ENCODE data around the gene CPNE1.
"Not testable (repeated sequence)": the region's sequence is repeated elsewhere in the genome, so short reads cannot be mapped to it uniquely, and the experiment has no call there.

CPNE1 gene

DNA sequence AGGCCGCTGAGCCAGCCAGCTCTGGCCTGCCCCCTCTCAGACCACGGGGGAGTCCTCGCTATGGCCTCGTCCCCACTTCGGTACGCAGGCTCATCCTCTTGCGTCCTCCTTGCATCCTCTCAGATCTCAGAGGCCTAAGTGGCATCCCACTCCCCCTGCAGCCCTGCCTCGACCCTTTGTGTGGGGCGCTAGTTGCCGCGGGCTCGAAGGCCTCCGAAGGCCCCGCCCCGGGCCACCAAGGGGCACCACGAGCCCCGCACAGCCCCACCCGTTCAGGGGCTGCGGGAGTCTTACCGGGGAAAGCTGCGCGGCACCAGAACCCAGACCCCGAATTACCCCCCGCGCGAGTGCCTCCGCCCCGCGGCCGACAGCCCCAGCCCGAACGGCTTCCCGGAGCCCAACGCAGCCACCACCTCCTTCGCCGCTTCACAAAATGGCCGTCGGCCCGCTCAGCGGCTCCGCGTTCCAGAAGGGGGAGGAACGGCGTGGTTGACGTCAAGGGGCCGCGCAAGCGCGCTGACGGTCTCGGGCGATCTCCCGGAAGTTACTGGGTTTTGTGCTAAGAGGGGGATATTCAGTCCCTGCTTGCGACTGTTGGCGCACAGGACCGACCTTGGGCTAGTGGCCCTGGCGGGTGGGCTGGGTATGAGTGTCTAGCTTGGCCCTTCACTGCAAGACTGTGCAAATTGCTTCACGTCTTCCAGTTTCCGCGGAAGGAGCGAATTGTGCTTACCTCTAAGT is at the start of gene CPNE1, which contains the start of gene RBM12:
TSS of gene CPNE1 (minus strand) at position 435 of the 741 bp plus-strand sequence. CDS start 31,977 bp downstream, outside the sequence.
TSS of gene RBM12 (minus strand) at position 435 of the 741 bp plus-strand sequence. CDS start 9,578 bp downstream, outside the sequence.
- peak within 1 kb of the TSS; percentile 69 for H3K4me3 ChIP-seq (ENCODE audit: low read length)
- H3K27me3 ChIP-seq (ENCODE audit: insufficient read depth, low read length): no peaks in the 10 kb centered on the region
- H2AFZ ChIP-seq (ENCODE audit: low read depth, low read length): peak within 1 kb of the TSS; percentile 27
- H3K36me3 ChIP-seq (ENCODE audit: insufficient read depth, low read length): peaks cover 10% of the 10 kb centered on the region
- H3K4me1 ChIP-seq (ENCODE audit: insufficient read depth, low read length): peaks cover 27% of the 10 kb centered on the region
- no peaks in the 10 kb centered on the region for H3K9me3 ChIP-seq (ENCODE audit: low read length)

GRCh38 chr20:35714127-35714526 is 49.4 kb upstream of the CPNE1 start:
- no peak overlapping the region for H2AFZ ChIP-seq (ENCODE audit: low read depth, low read length)
- no peaks in the 10 kb centered on the region for H3K9me3 ChIP-seq (ENCODE audit: low read length)
- no peaks in the 10 kb centered on the region for H3K27me3 ChIP-seq (ENCODE audit: insufficient read depth, low read length)
- H3K4me1 ChIP-seq (ENCODE audit: insufficient read depth, low read length): peaks cover 20% of the 10 kb centered on the region
- peaks cover 92% of the 10 kb centered on the region for H3K36me3 ChIP-seq (ENCODE audit: insufficient read depth, low read length)
- H3K4me3 ChIP-seq (ENCODE audit: low read length): no peak overlapping the region

- Histone ChIP-seq H3K4me1 (ENCODE audit: insufficient read depth, low read length) (peaks cover 24% of the 10 kb centered on the region), H3K36me3 (ENCODE audit: insufficient read depth, low read length) (peaks cover 94% of the 10 kb centered on the region)
- H2AFZ ChIP-seq (ENCODE audit: low read depth, low read length); H3K9me3 ChIP-seq (ENCODE audit: low read length); H3K4me3 ChIP-seq (ENCODE audit: low read length); H3K27me3 ChIP-seq (ENCODE audit: insufficient read depth, low read length): not testable (repeated sequence)
Observed at GRCh38 chr20:35713120-35713519, 48.4 kb upstream of the CPNE1 start.

GRCh38 chr20:35711588-35712209 is 47.0 kb upstream of the CPNE1 start:
- Histone ChIP-seq H3K9me3 (ENCODE audit: low read length) (no peaks in the 10 kb centered on the region), H3K36me3 (ENCODE audit: insufficient read depth, low read length) (peaks cover 91% of the 10 kb centered on the region), H3K27me3 (ENCODE audit: insufficient read depth, low read length) (no peaks in the 10 kb centered on the region), H3K4me3 (ENCODE audit: low read length) (no peak overlapping the region), H3K4me1 (ENCODE audit: insufficient read depth, low read length) (peaks cover 24% of the 10 kb centered on the region), H2AFZ (ENCODE audit: low read depth, low read length) (no peak overlapping the region)

- H3K4me1 ChIP-seq (ENCODE audit: insufficient read depth, low read length): peaks cover 24% of the 10 kb centered on the region
- H3K4me3 ChIP-seq (ENCODE audit: low read length): no peak overlapping the region
- no peak overlapping the region for H2AFZ ChIP-seq (ENCODE audit: low read depth, low read length)
- peaks cover 91% of the 10 kb centered on the region for H3K36me3 ChIP-seq (ENCODE audit: insufficient read depth, low read length)
- no peaks in the 10 kb centered on the region for H3K9me3 ChIP-seq (ENCODE audit: low read length)
- no peaks in the 10 kb centered on the region for H3K27me3 ChIP-seq (ENCODE audit: insufficient read depth, low read length)
Observed at GRCh38 chr20:35710884-35711587, 46.3 kb upstream of the CPNE1 start.

GRCh38 chr20:35710039-35710438 is 45.3 kb upstream of the CPNE1 start:
- H3K27me3 ChIP-seq (ENCODE audit: insufficient read depth, low read length): no peaks in the 10 kb centered on the region
- H3K4me3 ChIP-seq (ENCODE audit: low read length): no peak overlapping the region
- H3K4me1 ChIP-seq (ENCODE audit: insufficient read depth, low read length): peaks cover 24% of the 10 kb centered on the region
- H3K36me3 ChIP-seq (ENCODE audit: insufficient read depth, low read length): peaks cover 92% of the 10 kb centered on the region
- H3K9me3 ChIP-seq (ENCODE audit: low read length): no peaks in the 10 kb centered on the region
- H2AFZ ChIP-seq (ENCODE audit: low read depth, low read length): no peak overlapping the region

- H3K36me3 ChIP-seq (ENCODE audit: insufficient read depth, low read length): peaks cover 93% of the 10 kb centered on the region
- H2AFZ ChIP-seq (ENCODE audit: low read depth, low read length): no peak overlapping the region
Observed at GRCh38 chr20:35709259-35709658, 44.6 kb upstream of the CPNE1 start.

DNA sequence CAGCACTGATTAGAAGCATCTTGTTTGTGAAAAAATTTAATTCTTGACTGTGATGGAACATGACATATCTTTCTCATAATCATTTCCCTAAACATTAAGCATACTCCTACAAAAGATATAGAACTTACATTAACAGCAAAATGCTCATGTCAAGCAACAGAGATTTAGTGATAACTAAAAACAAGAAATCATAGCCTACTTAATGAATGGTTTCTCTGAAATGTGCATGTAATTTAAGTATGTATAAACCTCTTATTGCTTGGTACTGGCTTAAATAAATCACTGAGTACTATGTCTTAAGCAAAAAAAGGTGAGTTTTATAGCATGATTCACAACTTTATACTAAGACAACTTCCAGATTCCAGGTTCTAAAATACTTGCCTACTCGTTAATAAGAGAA is 43.8 kb upstream of the CPNE1 start:
- Histone ChIP-seq H3K36me3 (ENCODE audit: insufficient read depth, low read length) (peaks cover 93% of the 10 kb centered on the region), H3K27me3 (ENCODE audit: insufficient read depth, low read length) (no peaks in the 10 kb centered on the region), H3K4me1 (ENCODE audit: insufficient read depth, low read length) (peaks cover 24% of the 10 kb centered on the region), H3K4me3 (ENCODE audit: low read length) (no peak overlapping the region), H3K9me3 (ENCODE audit: low read length) (no peaks in the 10 kb centered on the region), H2AFZ (ENCODE audit: low read depth, low read length) (no peak overlapping the region)

More at GRCh38 chr20:35709259-35709658, 44.6 kb upstream of the CPNE1 start:
- H3K9me3 ChIP-seq (ENCODE audit: low read length): no peaks in the 10 kb centered on the region
- no peaks in the 10 kb centered on the region for H3K27me3 ChIP-seq (ENCODE audit: insufficient read depth, low read length)
- H3K4me1 ChIP-seq (ENCODE audit: insufficient read depth, low read length): peaks cover 24% of the 10 kb centered on the region
- no peak overlapping the region for H3K4me3 ChIP-seq (ENCODE audit: low read length)

DNA sequence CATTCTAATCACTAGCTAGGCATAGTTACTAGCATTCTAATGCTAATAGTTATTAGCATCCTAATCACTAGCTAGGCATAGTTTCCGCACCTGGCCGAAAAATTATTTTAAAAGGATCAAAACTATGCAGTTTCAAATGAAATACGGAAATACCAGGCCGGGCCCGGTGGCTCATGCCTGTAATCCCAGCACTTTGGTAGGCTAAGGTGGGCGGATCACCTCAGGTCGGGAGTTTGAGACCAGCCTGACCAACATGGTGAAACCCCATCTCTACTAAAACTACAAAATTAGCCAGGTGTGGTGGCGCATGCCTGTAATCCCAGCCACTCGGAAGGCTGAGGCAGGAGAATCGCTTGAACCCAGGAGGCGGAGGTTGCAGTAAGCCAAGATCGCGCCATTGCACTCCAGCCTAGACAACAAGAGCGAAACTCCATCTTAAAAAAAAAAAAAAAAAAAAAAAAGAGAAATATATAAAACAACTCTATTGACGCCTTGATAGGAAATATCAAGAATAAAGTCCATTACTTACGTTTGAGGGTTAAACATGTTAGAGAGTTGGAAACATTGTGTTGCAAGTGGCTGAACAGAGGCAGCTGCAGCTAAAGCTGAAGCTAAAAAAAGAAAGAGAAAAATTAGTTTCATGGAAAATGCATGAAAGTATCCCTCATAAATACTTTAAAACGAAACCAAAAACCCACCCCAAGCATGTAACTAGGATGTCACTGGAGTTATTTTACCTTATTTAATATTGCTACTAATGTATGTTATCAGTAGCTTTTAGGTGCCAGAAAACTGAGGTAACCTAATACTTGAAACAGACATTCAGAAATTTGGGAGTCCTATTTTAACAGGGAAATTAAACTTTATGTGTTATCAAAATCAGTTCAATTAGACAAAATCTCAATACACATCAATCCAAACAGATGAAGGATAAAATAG is 42.2 kb upstream of the CPNE1 start:
- H3K36me3 ChIP-seq (ENCODE audit: insufficient read depth, low read length): peaks cover 96% of the 10 kb centered on the region

DNA sequence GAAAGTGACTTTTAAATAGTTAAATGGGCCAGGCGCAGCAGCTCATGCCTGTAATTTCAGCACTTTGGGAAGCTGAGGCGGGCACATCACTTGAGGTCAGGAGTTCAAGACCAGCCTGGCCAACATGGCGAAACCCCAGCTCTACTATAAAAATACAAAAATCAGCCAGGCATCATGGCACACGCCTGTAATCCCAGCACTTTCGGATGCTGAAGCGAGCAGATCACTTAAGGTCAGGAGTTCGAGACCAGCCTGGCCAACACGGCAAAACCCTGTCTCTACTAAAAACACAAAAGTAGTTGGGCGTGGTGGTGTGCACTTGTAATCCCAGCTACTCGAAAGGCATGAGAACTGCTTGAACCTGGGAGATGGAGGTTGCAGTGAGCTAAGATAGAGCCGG is 41.2 kb upstream of the CPNE1 start:
- H3K4me3 ChIP-seq (ENCODE audit: low read length); H2AFZ ChIP-seq (ENCODE audit: low read depth, low read length); H3K9me3 ChIP-seq (ENCODE audit: low read length); H3K27me3 ChIP-seq (ENCODE audit: insufficient read depth, low read length): not testable (repeated sequence)
- Histone ChIP-seq H3K4me1 (ENCODE audit: insufficient read depth, low read length) (peaks cover 21% of the 10 kb centered on the region), H3K36me3 (ENCODE audit: insufficient read depth, low read length) (peaks cover 94% of the 10 kb centered on the region)

More for the DNA sequence above, 42.2 kb upstream of the CPNE1 start:
- H2AFZ ChIP-seq (ENCODE audit: low read depth, low read length); H3K4me3 ChIP-seq (ENCODE audit: low read length); H3K9me3 ChIP-seq (ENCODE audit: low read length); H3K27me3 ChIP-seq (ENCODE audit: insufficient read depth, low read length): not testable (repeated sequence)
- peaks cover 23% of the 10 kb centered on the region for H3K4me1 ChIP-seq (ENCODE audit: insufficient read depth, low read length)

DNA sequence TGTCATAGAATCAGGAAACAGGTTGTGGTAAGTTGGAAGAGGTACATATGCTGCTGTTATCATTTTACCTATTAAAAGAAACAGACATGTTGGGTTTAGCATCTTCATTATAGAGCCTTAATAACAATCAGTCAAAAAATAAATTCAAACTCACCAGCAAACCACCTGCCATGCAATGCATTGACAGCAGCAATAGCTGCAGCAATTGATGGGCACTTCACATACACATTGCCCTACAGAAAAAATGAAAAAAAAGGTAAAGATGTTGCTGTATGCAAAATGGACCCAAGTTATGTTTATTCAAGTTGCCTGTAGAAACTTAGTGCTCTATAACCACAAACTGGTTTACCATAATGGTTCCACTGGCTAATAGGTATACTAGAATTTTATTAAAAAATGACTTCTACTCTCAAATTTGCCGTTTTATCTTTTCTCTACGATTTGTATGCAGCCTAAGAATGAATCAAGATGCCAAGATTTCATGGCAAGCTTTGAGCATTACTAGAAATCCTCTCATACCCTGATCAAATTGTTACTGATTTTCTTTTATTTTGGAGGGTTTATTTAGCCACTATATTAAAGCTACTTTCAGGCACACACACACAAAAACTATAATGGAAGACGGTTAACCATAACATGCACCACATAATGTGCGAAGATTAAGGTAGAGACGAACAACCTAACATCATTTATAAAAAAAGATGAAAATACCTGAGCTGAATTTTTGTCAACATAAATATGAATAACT is 40.0 kb upstream of the CPNE1 start:
- H2AFZ ChIP-seq (ENCODE audit: low read depth, low read length): no peak overlapping the region
- H3K36me3 ChIP-seq (ENCODE audit: insufficient read depth, low read length): peaks cover 85% of the 10 kb centered on the region
- no peaks in the 10 kb centered on the region for H3K9me3 ChIP-seq (ENCODE audit: low read length)
- H3K4me1 ChIP-seq (ENCODE audit: insufficient read depth, low read length): peaks cover 17% of the 10 kb centered on the region
- H3K4me3 ChIP-seq (ENCODE audit: low read length): no peak overlapping the region
- no peaks in the 10 kb centered on the region for H3K27me3 ChIP-seq (ENCODE audit: insufficient read depth, low read length)

All from neuron (in vitro differentiated cells).